H9 (cell line): ENCODE measurements around the gene ALOX15B. TPM values are rescaled to one million over a fixed set of nuclear protein-coding genes. Genes with fewer than 3 reads are reported as not detected.

Source experiments
- DNase-seq: peaks from one replicate; pipeline ENCODE4 v3.0.0-alpha.2; 2017
- H2AFZ ChIP-seq: one replicate; pipeline ENCODE4 v1.6.1; 2013; ENCODE audit warnings: mild to moderate bottlenecking, low read length, control low read depth, moderate library complexity
- H2AK5ac ChIP-seq: 2 replicates; pipeline ENCODE4 v1.6.1; 2013; ENCODE audit warnings: low read length, control low read depth, mixed read lengths; ENCODE audit not compliant: insufficient read length
- H2BK120ac ChIP-seq: one replicate; pipeline ENCODE4 v1.6.1; 2013; ENCODE audit warnings: low read depth, mild to moderate bottlenecking, low read length, control low read depth, inconsistent platforms; ENCODE audit not compliant: poor library complexity, severe bottlenecking
- H2BK12ac ChIP-seq: 2 replicates; pipeline ENCODE4 v1.6.1; 2013; ENCODE audit warnings: low read length, control low read depth, mixed read lengths, low read depth; ENCODE audit not compliant: insufficient read length
- H2BK15ac ChIP-seq: 2 replicates; pipeline ENCODE4 v1.6.1; 2013; ENCODE audit warnings: low read depth, low read length, control low read depth
- H2BK20ac ChIP-seq: one replicate; pipeline ENCODE4 v1.6.1; 2013; ENCODE audit warnings: low read depth, mild to moderate bottlenecking, low read length, control low read depth, inconsistent platforms; ENCODE audit not compliant: poor library complexity, severe bottlenecking
- H2BK5ac ChIP-seq: 2 replicates; pipeline ENCODE4 v1.6.1; 2013; ENCODE audit warnings: low read length, control low read depth, mixed read lengths; ENCODE audit not compliant: insufficient read length
- H3K14ac ChIP-seq: 2 replicates; pipeline ENCODE4 v1.6.1; 2013; ENCODE audit warnings: low read length, control low read depth; ENCODE audit not compliant: insufficient read depth
- H3K18ac ChIP-seq: 2 replicates; pipeline ENCODE4 v1.6.1; 2013; ENCODE audit warnings: low read depth, mild to moderate bottlenecking, mixed read lengths, low read length, control low read depth; ENCODE audit not compliant: insufficient read length
- H3K23ac ChIP-seq: 2 replicates; pipeline ENCODE4 v1.6.1; 2013; ENCODE audit warnings: low read length, control low read depth, mixed read lengths, low read depth; ENCODE audit not compliant: insufficient read length
- H3K23me2 ChIP-seq: 2 replicates; pipeline ENCODE4 v1.6.1; 2013; ENCODE audit warnings: low read depth, mild to moderate bottlenecking, mixed read lengths, low read length, control low read depth; ENCODE audit not compliant: insufficient read length, poor library complexity, severe bottlenecking
- H3K27ac ChIP-seq: 2 replicates; pipeline ENCODE4 v1.5.1; 2013; ENCODE audit warnings: low read length, control low read depth, mixed read lengths, low read depth; ENCODE audit not compliant: insufficient read length
- H3K27me3 ChIP-seq: 2 replicates; pipeline ENCODE4 v1.6.1; 2013; ENCODE audit warnings: low read length, control low read depth, inconsistent platforms; ENCODE audit not compliant: insufficient read depth
- H3K4ac ChIP-seq: 2 replicates; pipeline ENCODE4 v1.6.1; 2013; ENCODE audit warnings: low read depth, mild to moderate bottlenecking, control low read depth, inconsistent platforms, low read length, moderate library complexity
- H3K4me1 ChIP-seq: 2 replicates; pipeline ENCODE4 v1.6.1; 2013; ENCODE audit warnings: low read length, control low read depth, inconsistent platforms; ENCODE audit not compliant: insufficient read depth
- H3K4me2 ChIP-seq: 2 replicates; pipeline ENCODE4 v1.6.1; 2013; ENCODE audit warnings: low read length, control low read depth, mixed read lengths; ENCODE audit not compliant: insufficient read length, insufficient read depth
- H3K56ac ChIP-seq: 2 replicates; pipeline ENCODE4 v1.6.1; 2013; ENCODE audit warnings: low read depth, mild to moderate bottlenecking, mixed read lengths, low read length, control low read depth; ENCODE audit not compliant: insufficient read length
- H3K79me1 ChIP-seq: 2 replicates; pipeline ENCODE4 v1.6.1; 2013; ENCODE audit warnings: low read depth, mild to moderate bottlenecking, moderate library complexity, low read length, control low read depth, inconsistent platforms; ENCODE audit not compliant: insufficient read depth, poor library complexity, severe bottlenecking
- H3K79me2 ChIP-seq: 2 replicates; pipeline ENCODE4 v1.6.1; 2013; ENCODE audit warnings: low read length, control low read depth, inconsistent platforms; ENCODE audit not compliant: insufficient read depth
- H3K9ac ChIP-seq: 2 replicates; pipeline ENCODE4 v1.6.1; 2013; ENCODE audit warnings: low read length, control low read depth, mixed read lengths; ENCODE audit not compliant: insufficient read length; ENCODE audit errors: extremely low read depth
- H3K9me3 ChIP-seq: one replicate; pipeline ENCODE4 v1.6.1; 2013; ENCODE audit warnings: low read depth, low read length, inconsistent platforms; ENCODE audit not compliant: control insufficient read depth
- H3T11ph ChIP-seq: one replicate; pipeline ENCODE4 v1.6.1; 2013; ENCODE audit warnings: mild to moderate bottlenecking, low read length, control low read depth, inconsistent platforms
- H4K20me1 ChIP-seq: one replicate; pipeline ENCODE4 v1.6.1; 2013; ENCODE audit not compliant: control insufficient read depth, insufficient read length, insufficient read depth
- H4K5ac ChIP-seq: 2 replicates; pipeline ENCODE4 v1.6.1; 2013; ENCODE audit warnings: low read depth, mild to moderate bottlenecking, mixed read lengths, low read length, control low read depth; ENCODE audit not compliant: insufficient read length
- H4K8ac ChIP-seq: replicated peaks from 2 replicates; pipeline ENCODE4 v1.6.1; 2013; ENCODE audit warnings: low read length, control low read depth, mixed read lengths, low read depth; ENCODE audit not compliant: insufficient read length
- H4K91ac ChIP-seq: 2 replicates; pipeline ENCODE4 v1.6.1; 2013; ENCODE audit warnings: low read depth, mild to moderate bottlenecking, moderate library complexity, mixed read lengths, low read length, control low read depth; ENCODE audit not compliant: insufficient read length
- H3K27ac Mint-ChIP-seq, 3 experiments: 2 replicates in 2 of 3; 3 replicates in 1 of 3; pipeline ENCODE4 v1.8.0; 2020 to 2021; ENCODE audit warnings: mixed read lengths in 3 of 3, mild to moderate bottlenecking in 1 of 3, moderate library complexity in 1 of 3
- H3K27me3 Mint-ChIP-seq: 2 replicates; pipeline ENCODE4 v1.8.0; 2021; ENCODE audit warnings: low read depth, mild to moderate bottlenecking, moderate library complexity, mixed read lengths
- H3K36me3 Mint-ChIP-seq, 3 experiments: 2 replicates in 2 of 3; 3 replicates in 1 of 3; pipeline ENCODE4 v1.8.0; 2020 to 2021; ENCODE audit warnings: low read depth in 3 of 3, mixed read lengths in 3 of 3; ENCODE audit not compliant: insufficient read depth in 1 of 3
- H3K4me1 Mint-ChIP-seq, 2 experiments: 2 replicates each; pipeline ENCODE4 v1.8.0; 2020; ENCODE audit warnings: mixed read lengths in 2 of 2
- H3K4me3 Mint-ChIP-seq, 2 experiments: 2 replicates in 1 of 2; 3 replicates in 1 of 2; pipeline ENCODE4 v1.8.0; 2020 to 2021; ENCODE audit warnings: mild to moderate bottlenecking in 2 of 2, mixed read lengths in 2 of 2, moderate library complexity in 1 of 2
- H3K9me3 Mint-ChIP-seq, 2 experiments: 2 replicates in 1 of 2; 3 replicates in 1 of 2; pipeline ENCODE4 v1.8.0; 2020; ENCODE audit warnings: mild to moderate bottlenecking in 2 of 2, mixed read lengths in 2 of 2, moderate library complexity in 1 of 2
- CTCF ChIP-seq: fragments of 200-600 bp; sonication (generic); conservative IDR thresholded peaks from 3 replicates; pipeline ENCODE4 v1.8.0; 2021; ENCODE audit warnings: antibody characterized with exemption, mild to moderate bottlenecking
- WGBS: extraction: QIAGEN DNeasy Blood & Tissue Kit; methylation state at CpG from one replicate; pipeline ENCODE4 v1.1.7; 2013; ENCODE audit warnings: missing lambda C conversion rate, low lambda C conversion rate, mixed read lengths; ENCODE audit not compliant: insufficient read length; ENCODE audit errors: extremely low coverage; 5-methylcytosine and 5-hydroxymethylcytosine counted together
- total RNA-seq: library from RNA; stranded (reverse); gene quantifications from 2 replicates; pipeline ENCODE4 v1.2.1, GENCODE V29; 2021

ALOX15B gene
- total RNA-seq, 1 experiment from 2014 or later = not detected

- Histone ChIP-seq H4K8ac (no peak overlapping the region), H3K79me1 (no peaks in the 10 kb centered on the region), H3K23me2 (no peaks in the 10 kb centered on the region), H3K14ac (no peak overlapping the region), H2BK12ac (no peak overlapping the region), H2AFZ (no peak overlapping the region), H2BK15ac (no peak overlapping the region), H3K18ac (no peak overlapping the region), H3K9ac (no peak overlapping the region), H2BK20ac (no peak overlapping the region), H3K56ac (no peak overlapping the region), H3K23ac (no peak overlapping the region), H3K27ac (no peak overlapping the region), H3K4ac (no peak overlapping the region), H2BK120ac (no peak overlapping the region), H3T11ph (no peak overlapping the region), H3K4me2 (no peak overlapping the region), H3K4me1 (no peaks in the 10 kb centered on the region), H3K27me3 (no peaks in the 10 kb centered on the region), H4K5ac (no peak overlapping the region), H3K9me3 (no peaks in the 10 kb centered on the region), H4K20me1 (no peaks in the 10 kb centered on the region), H2AK5ac (no peak overlapping the region), H3K79me2 (no peaks in the 10 kb centered on the region), H2BK5ac (no peak overlapping the region), H4K91ac (no peak overlapping the region)
- Mint-ChIP-seq H3K4me1 (peaks cover 0 to 5% of the 10 kb centered on the region in 2 experiments; a peak in 3 of 4 replicates), H3K9me3 (no peaks in the 10 kb centered on the region; a peak in 1 of 5 replicates), H3K36me3 (no peaks in the 10 kb centered on the region), H3K4me3 (no peak overlapping the region), H3K27ac (no peak overlapping the region), H3K27me3 (peaks cover 42% of the 10 kb centered on the region)
- no peak for TF ChIP-seq CTCF
- DNase-seq = no peak
- no CpG with 5 or more reads among the region's 24 CpGs for WGBS
Observed at GRCh38 chr17:8046929-8047768, 8.3 kb downstream of the ALOX15B start.
